ENCODE results near the gene TLR5. TPM values are rescaled to one million over a fixed set of nuclear protein-coding genes. Genes with fewer than 3 reads are reported as not detected.

The TLR5 gene
- total RNA-seq, 1 experiment from 2014 or later = 2.5 TPM

- ChIA-PET POLR2A (ENCODE audit: unreplicated experiment) (interaction anchor here (0.6 kb wide), 1 partner anchor 171 kb away, joined by 5 read pairs; no protein-coding TSS in a partner anchor), CTCF (interaction anchor here (0.5 to 0.7 kb wide), 2 partner anchors 44 to 1425 kb away, joined by 3 read pairs; no protein-coding TSS in a partner anchor)
- Histone ChIP-seq H3K9me2 (ENCODE audit: insufficient read depth) (no peaks in the 10 kb centered on the region), H3K4me3 (no peak overlapping the region), H3K4me2 (peak overlapping the region; percentile 27), H3K27ac (no peak overlapping the region), H4K20me1 (ENCODE audit: insufficient read depth) (no peaks in the 10 kb centered on the region), H3K9me3 (ENCODE audit: insufficient read depth, low read depth) (no peaks in the 10 kb centered on the region), H2AFZ (no peak overlapping the region), H3K27me3 (ENCODE audit: insufficient read depth, low read depth) (no peaks in the 10 kb centered on the region), H3K36me3 (ENCODE audit: low read depth) (no peaks in the 10 kb centered on the region), H3K79me2 (ENCODE audit: low read depth) (no peaks in the 10 kb centered on the region), H3F3A (ENCODE audit: insufficient read depth, low read depth) (peaks cover 13% of the 10 kb centered on the region; the same call in 1 of the 2 replicates), H3K4me1 (replicated peaks; ENCODE audit: insufficient read depth) (peaks cover 36% of the 10 kb centered on the region)
- peak; percentile 50 to 75 for DNase-seq
- TF ChIP-seq CTCF (conservative IDR thresholded peaks at IDR 0.05) (no peak), EZH2 (IDR thresholded peaks at IDR 0.05; ENCODE audit: low read depth) (no peak)
- BruUV-seq (replicated peaks) = no TSS peak
- intact Hi-C loops (cut with micrococcal nuclease; ENCODE audit: unreplicated experiment) = loop anchor here (5.0 kb wide), 1 partner anchor 35 kb away; the partner anchor contains the start of gene TLR5
These were observed 34.6 kb upstream of the TLR5 start for GRCh38 chr1:223177681-223178080.

DNA sequence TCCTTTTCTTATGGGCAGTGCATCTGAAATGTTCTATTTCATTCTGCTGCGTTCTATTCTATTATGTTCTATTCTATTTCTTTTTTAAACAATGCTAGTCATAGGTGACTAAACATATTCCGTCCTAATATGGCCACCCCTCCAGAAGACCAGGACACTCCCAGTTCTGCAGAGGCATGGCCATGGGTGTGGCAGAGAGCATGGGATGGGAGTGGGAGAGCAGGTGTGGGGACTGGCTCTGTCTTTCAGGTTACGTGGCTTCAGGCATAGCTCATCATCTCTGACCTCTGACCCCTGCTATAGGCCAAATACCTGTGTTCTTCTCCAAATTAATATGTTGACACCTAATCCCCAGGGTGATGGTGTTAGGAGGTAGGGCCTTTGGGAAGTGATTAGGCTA lies 33.4 kb upstream of the TLR5 start:
- Histone ChIP-seq H3K9me2 (ENCODE audit: insufficient read depth) (no peaks in the 10 kb centered on the region), H3K36me3 (ENCODE audit: low read depth) (no peaks in the 10 kb centered on the region), H3K9me3 (ENCODE audit: insufficient read depth, low read depth) (no peaks in the 10 kb centered on the region), H3K27me3 (ENCODE audit: insufficient read depth, low read depth) (no peaks in the 10 kb centered on the region), H2AFZ (no peak overlapping the region), H3K4me3 (no peak overlapping the region), H4K20me1 (ENCODE audit: insufficient read depth) (no peaks in the 10 kb centered on the region), H3K4me1 (replicated peaks; ENCODE audit: insufficient read depth) (peaks cover 30% of the 10 kb centered on the region), H3K79me2 (ENCODE audit: low read depth) (no peaks in the 10 kb centered on the region), H3F3A (ENCODE audit: insufficient read depth, low read depth) (peaks cover 11% of the 10 kb centered on the region; the same call in 1 of the 2 replicates), H3K4me2 (no peak overlapping the region), H3K27ac (no peak overlapping the region)
- ChIA-PET POLR2A (ENCODE audit: unreplicated experiment) (no interaction called here), CTCF (no interaction called here)
- no peak for TF ChIP-seq CTCF (conservative IDR thresholded peaks at IDR 0.05)
- TF ChIP-seq EZH2 (IDR thresholded peaks at IDR 0.05; ENCODE audit: low read depth) = no peak
- intact Hi-C loops (cut with micrococcal nuclease; ENCODE audit: unreplicated experiment) = loop anchor here (5.0 kb wide), 1 partner anchor 34 kb away; the partner anchor contains the start of gene TLR5
- no peak for DNase-seq
- no TSS peak for BruUV-seq (replicated peaks)

DNA sequence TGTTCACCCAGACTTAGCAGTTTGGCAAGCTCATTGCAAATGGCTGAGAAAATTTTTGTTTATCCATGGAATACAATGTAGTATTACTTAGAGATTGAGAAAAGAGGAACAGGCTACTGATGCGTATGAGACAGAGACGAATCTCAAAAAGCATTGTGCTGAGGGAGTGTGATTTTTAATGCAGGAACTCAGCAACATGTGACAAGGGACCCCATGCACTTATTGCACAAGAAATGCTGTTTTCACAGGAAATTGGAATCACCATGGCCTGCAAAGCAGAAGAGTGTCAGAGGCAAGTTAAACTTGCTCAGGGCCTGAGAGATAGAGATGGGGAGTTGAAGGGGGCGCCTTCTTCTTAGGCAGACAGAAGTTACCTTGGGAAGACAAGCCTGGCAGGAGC lies 32.6 kb upstream of the TLR5 start:
- CTCF ChIA-PET = interaction anchor here (0.6 to 1.3 kb wide), 6 partner anchors 21 to 381 kb away, joined by 3 read pairs; no protein-coding TSS in a partner anchor
- Histone ChIP-seq H3K4me2 (no peak overlapping the region), H3K4me3 (no peak overlapping the region), H3K27ac (no peak overlapping the region), H2AFZ (no peak overlapping the region), H3K79me2 (ENCODE audit: low read depth) (no peaks in the 10 kb centered on the region), H3K9me2 (ENCODE audit: insufficient read depth) (no peaks in the 10 kb centered on the region), H3K36me3 (ENCODE audit: low read depth) (no peaks in the 10 kb centered on the region), H3K9me3 (ENCODE audit: insufficient read depth, low read depth) (no peaks in the 10 kb centered on the region), H3F3A (ENCODE audit: insufficient read depth, low read depth) (peaks cover 3% of the 10 kb centered on the region; the same call in 1 of the 2 replicates), H3K4me1 (replicated peaks; ENCODE audit: insufficient read depth) (peaks cover 22% of the 10 kb centered on the region), H3K27me3 (ENCODE audit: insufficient read depth, low read depth) (no peaks in the 10 kb centered on the region), H4K20me1 (ENCODE audit: insufficient read depth) (no peaks in the 10 kb centered on the region)
- no peak for DNase-seq
- no TSS peak for BruUV-seq (replicated peaks)
- no peak for TF ChIP-seq EZH2 (IDR thresholded peaks at IDR 0.05; ENCODE audit: low read depth)
- TF ChIP-seq CTCF (conservative IDR thresholded peaks at IDR 0.05) = no peak
- POLR2A ChIA-PET (ENCODE audit: unreplicated experiment) = no interaction called here
- intact Hi-C loops (cut with micrococcal nuclease; ENCODE audit: unreplicated experiment) = loop anchor here (1.0 to 5.0 kb wide), 2 partner anchors 33 to 508 kb away; partner anchors contain the start of gene TLR5
